ENCODE results near the gene EYA4.
"Not testable (repeated sequence)": the region's sequence is repeated elsewhere in the genome, so short reads cannot be mapped to it uniquely, and the experiment has no call there.

Gene EYA4

GRCh38 chr6:133359256-133359655 is 118.1 kb downstream of the EYA4 start:
- DNase-seq = no peak

DNA sequence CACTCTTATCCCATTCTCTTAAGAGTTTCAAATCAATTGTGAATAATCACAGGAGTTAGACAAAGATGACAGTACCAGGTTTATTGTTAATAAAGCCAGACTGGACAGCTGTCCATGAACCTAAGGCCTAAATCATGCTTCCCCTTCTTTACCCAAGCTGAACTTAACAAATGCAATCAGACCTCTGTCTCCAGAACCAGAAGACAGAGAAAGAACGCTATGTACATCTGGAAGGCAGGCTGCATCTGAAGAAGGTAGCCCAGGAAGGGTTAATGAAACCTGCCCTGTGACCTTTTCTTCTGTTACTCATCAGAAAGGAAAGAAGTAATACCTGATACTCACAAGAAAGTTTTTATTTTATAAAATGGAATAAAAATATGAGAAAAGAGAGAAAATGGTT is 118.6 kb downstream of the EYA4 start:
- DNase-seq = no peak

- DNase-seq = no peak
Measured at GRCh38 chr6:133360194-133360593, 119.0 kb downstream of the EYA4 start.

- DNase-seq = no peak
Measured at GRCh38 chr6:133362813-133363212, 121.7 kb downstream of the EYA4 start.

DNA sequence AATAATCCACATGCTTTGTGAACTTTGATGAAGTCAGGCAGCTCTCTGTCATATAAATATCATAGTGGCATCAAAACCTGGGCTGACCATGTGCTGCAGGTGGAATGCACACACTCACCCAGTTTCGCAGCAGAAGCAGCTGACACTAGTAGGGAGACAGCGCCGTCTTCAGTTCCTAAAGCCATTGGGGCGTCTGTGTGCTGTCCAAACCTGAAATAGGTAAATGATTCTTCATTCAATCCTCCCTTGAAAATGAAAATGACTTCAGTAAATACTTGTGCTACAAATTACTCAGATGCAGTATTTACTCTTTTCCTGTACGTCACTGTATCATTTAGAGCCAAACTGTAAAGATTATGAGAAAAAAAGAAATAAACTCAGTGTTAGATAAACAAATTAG is 127.5 kb downstream of the EYA4 start:
- DNase-seq = peak; percentile 41

DNA sequence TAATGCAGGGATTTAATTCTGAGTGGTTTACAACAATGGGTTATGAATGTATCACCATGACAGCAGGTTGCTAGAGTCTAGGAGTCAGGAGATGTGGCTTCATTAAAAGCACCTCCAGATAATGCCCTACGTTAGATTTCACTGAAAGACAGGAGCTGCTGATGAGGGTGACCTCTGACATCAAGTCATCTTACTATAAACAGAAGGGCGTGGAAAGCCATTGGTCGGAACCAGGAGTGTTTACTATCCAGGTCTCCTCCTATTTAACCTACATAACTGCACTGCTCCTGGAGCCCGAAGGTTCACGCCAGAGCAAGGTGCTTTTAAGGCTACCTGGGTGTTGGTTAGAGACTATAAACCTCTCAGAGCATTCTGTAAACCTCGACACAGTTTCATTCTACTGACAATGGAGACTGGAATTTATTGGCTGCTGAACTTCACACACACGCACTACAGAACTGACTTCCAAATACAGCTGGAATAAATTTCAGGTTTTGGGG is 128.7 kb downstream of the EYA4 start:
- no peak for DNase-seq

GRCh38 chr6:133376743-133377142 is 135.6 kb downstream of the EYA4 start:
- DNase-seq = no peak

- DNase-seq = no peak
Measured at GRCh38 chr6:133377219-133377618, 136.1 kb downstream of the EYA4 start.

DNA sequence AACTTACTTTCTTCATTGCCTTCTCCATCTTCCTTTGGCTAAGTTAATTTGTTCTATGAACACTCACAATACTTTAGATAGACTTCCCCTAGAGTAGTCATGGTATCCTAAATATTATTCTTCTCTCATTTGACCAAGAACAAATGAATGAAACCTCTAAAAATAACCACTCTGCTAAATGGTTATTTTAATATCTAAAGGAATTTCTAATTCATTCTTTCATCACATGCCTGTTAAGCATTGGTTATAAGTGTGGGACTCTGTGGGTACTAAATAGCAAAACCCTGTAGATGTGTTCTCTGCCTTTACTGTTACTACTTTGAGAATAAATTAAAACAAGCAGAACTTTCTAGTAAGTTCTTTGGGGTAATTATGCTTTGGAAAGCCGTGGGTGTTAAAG is 138.9 kb downstream of the EYA4 start:
- no peak for DNase-seq

GRCh38 chr6:133380723-133381122 is 139.6 kb downstream of the EYA4 start:
- DNase-seq = no peak

- DNase-seq = no peak
Measured at GRCh38 chr6:133388731-133389130, 147.6 kb downstream of the EYA4 start.

- DNase-seq = no peak
Measured at GRCh38 chr6:133390168-133390567, 149.0 kb downstream of the EYA4 start.

GRCh38 chr6:133392015-133392414 is 150.9 kb downstream of the EYA4 start:
- DNase-seq = no peak

DNA sequence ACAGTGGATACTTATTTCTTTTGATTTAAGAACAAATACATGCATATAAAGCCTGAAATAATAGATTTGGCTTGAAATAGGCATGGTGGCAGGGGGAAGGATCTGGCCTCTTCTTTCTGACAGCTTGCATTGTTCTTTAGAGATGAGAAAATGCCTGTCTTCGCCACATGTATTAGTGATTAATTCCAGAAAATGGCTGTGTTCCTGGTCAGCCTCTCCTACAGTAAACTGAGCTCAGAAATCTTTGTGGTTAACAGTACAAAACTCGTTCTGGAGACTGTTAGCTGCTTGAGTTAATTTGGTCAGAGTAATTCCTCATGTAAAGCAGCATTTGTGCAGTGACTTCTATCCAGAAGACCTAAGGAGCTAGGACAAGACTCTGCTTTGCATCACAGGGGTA is 151.5 kb downstream of the EYA4 start:
- no peak for DNase-seq

GRCh38 chr6:133393891-133394290 is 152.7 kb downstream of the EYA4 start:
- DNase-seq = no peak

DNA sequence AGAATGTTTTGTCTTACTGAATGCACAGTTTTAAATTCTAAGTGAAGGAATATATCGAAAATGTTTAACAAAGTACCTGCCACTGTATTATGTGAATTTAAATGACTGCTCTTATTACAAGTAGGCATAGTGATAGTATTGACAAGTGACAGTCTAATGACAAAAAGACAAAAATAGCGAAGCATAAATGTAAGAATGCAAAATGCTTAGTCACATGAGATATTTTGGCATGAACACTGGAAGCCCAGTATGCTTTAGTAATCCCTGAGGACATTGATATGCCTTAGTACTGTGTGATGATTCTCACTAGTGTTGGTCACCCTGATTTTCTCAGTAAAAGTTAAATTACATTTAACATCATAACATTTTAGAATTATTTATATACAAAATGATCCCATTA is 153.5 kb downstream of the EYA4 start:
- no peak for DNase-seq

DNA sequence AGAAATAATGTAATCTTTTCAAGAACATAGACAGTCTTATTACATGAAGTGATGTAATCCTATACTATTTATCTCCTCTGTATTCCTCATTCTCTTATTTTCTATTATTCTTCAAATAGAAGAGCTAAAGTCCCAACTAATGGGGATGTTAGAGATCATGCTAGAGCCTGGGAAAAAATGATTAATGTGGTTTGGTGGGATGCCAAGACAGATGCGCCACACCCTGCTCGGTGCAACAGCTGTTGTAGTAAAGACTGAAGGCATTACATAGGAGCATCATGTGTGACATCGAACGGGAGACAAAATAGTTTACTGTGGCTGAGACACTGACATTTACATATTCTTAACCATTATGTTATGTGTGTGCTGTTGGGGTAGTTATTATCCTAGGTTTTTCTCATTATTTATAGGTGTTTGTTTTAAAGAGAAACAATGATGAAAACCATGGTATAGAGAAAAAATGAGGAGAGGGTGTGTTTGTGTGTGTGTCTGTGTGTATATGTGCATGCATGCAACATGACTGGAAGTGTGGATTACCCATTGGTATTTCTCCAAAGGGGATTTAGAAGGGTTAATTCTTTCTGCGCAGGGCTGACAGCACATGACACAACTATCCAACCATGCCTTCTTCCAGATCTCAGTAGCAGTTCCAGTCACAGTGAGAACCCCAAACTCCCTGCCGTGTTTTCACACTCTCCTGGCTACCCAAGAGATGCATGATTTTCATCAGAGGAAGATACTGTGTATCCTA is 155.3 kb downstream of the EYA4 start:
- DNase-seq = no peak

- DNase-seq = no peak
Measured at GRCh38 chr6:133396984-133397348, 155.8 kb downstream of the EYA4 start.

- not testable (repeated sequence) for DNase-seq
Measured at GRCh38 chr6:133397601-133398000, 156.4 kb downstream of the EYA4 start.

DNA sequence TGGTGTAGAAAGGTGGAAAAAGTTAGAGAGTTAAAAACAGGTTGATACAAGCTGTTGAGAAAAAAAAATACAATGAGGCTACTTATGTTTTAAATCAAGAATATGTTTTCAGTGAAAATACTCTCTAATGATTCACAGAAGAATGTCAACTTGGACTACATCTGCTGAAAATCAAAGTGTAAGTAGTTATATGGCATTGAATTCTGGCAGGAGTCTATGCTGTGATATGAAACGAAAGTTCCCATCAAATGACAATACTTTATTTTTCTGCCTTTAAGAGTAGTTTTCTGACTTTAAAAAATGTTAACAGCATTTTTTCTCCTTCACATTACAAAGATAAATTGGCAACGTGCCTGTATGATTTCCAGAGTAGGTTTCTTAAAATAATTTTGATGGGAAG is 158.3 kb downstream of the EYA4 start:
- no peak for DNase-seq

- DNase-seq = no peak
Measured at GRCh38 chr6:133404151-133404550, 163.0 kb downstream of the EYA4 start.

DNA sequence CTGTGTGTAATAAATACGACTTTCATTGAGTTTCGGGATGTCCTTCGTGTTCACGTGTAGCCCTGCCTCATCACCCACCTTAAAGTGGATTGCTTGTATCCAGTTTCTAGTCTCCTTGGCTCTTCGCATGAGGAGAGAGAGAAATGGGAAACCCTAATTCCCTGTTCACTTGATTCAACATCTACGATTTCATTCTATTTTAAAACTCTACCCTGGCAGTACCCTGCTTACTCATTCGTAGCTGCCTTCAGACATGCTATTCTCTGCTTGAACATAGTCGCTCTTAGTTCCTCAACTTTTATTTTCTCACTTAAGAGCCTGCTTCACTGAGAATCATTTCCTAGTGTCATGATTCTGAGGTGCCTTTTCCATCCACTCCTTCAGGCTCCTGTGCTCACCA is 163.6 kb downstream of the EYA4 start:
- no peak for DNase-seq

DNA sequence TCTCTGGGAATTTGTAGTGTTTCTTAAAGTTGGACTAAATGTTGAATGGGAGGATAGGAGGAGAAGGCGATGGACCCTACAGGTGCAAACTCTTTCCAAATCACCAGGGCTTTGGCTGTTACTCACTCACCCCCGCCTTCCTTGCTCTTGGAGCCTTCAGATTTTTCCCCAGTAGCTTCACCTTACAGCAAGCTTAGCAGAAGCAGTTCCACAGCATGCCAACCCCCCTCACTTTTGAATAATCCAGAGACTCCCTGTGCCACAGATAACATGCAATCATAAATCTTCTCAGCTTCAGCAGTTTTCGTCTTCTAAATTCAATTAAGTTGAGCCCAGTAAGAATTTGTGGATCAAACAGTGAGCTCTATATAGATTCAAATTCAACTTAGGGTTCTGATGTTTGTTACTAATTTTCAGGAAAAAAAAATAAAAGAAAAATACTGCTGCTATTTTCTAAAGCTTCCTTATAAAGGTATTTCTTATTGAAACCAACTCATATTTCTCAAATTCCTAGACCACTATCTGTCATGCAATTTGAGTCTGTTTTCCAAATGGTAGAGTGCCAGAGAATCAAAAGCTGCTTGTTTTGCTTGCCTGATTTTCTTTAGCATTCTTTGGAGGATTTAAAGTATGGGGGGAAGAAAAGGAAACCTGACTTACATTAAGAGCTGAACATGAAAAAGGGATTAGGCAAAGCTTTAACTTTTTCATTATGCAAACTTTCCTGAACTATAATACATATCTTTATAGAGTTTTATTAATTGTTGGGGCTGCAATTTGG is 166.4 kb downstream of the EYA4 start:
- DNase-seq = no peak

DNA sequence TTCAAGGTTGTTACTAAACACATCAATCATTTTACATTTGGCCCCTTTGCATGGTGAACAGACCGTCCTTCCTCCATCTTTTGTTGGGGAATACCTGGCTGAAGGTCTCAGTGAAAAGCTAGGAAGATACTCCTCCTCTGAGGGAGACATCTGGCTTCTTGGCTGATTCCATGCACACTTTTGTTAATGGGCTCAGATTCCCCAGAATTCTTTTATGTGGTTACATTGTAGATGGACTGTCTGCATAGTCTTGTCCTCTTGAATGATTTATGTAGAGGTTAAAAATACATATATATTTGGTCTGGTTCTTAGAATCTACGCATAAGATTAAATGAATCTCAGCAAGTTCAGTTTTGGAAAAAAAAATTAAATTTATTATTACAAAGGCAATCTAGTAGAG is 167.0 kb downstream of the EYA4 start:
- DNase-seq = no peak
